ENCODE measurements around the gene STN1.
"Not testable (repeated sequence)": the region's sequence is repeated elsewhere in the genome, so short reads cannot be mapped to it uniquely, and the experiment has no call there.

The STN1 gene

DNA sequence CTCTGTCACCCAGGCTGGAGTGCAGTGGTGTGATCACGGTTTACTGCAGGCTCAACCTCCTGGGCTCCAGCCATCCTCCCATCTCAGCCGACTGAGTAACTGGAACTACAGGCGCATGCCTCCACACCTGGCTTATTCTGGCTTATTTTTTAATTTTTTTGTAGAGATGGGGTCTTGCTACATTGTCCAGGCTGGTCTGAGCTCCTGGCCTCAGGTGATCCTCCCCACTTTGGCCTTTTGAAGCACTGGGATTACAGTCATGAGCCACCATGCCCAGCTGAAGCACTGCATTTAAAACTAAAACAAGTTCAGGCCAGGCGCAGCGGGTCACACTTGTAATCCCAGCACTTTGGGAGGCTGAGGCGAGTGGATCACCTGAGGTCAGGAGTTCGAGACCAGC is 70.6 kb downstream of the STN1 start:
- Mint-ChIP-seq H3K9me3 (no peaks in the 10 kb centered on the region), H3K4me3 (no peak overlapping the region), H3K4me1 (peaks cover 28% of the 10 kb centered on the region), H3K27me3 (peaks cover 55% of the 10 kb centered on the region), H3K36me3 (no peaks in the 10 kb centered on the region), H3K27ac (no peak overlapping the region)
- CTCF ChIA-PET, result interaction anchor here (0.6 to 3.7 kb wide), 9 partner anchors 10 to 1648 kb away, joined by 3 to 26 read pairs (median 4); partner anchors contain the start of gene SFR1
- no peak for DNase-seq

DNA sequence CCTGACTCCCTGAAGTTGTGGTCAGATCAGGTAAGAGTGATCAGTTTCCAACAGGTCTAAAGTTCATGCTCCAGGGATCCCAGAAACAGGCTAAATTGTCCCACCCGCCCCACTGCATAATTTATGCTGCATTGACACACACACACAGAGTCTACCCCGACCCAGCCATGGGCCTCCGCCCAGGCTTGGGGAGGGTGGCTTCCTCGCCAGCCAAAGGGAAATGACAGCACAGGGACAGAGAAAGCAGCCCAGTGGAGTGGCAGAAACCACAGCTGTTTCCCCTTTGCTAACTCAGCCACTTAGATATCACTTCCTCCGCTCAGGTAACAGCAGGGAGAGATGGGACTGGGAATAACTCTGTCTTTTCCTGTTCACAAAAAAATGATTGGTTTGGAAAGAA is 72.0 kb downstream of the STN1 start:
- Mint-ChIP-seq H3K27ac (peak overlapping the region; percentile 84), H3K4me1 (peaks cover 28% of the 10 kb centered on the region), H3K9me3 (no peaks in the 10 kb centered on the region), H3K27me3 (peaks cover 46% of the 10 kb centered on the region), H3K4me3 (no peak overlapping the region), H3K36me3 (no peaks in the 10 kb centered on the region)
- DNase-seq, result peak; percentile 68
- CTCF ChIA-PET, result interaction anchor here (1.4 to 3.7 kb wide), 2 partner anchors 133 to 276 kb away, joined by 4 to 26 read pairs; partner anchors contain the start of gene SFR1

DNA sequence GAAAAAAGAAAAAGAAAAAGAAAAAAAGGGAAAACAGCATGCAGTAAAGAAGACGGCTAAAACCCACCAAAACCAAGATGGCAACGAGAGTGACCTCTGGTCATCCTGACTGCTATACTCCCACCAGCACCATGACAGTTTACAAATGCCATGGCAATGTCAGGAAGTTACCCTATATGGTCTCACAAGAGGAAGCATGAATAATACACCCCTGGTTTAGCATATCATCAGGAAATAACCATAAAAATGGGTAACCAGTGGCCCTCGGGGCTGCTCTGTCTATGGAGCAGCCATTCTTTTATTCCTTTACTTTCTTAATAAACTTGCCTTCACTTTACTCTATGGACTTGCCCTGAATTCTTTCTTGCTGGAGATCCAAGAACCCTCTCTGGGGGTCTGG is 72.6 kb downstream of the STN1 start:
- CTCF ChIA-PET, H3K4me3 Mint-ChIP-seq, DNase-seq, H3K9me3 Mint-ChIP-seq, H3K36me3 Mint-ChIP-seq: not testable (repeated sequence)
- peaks cover 40% of the 10 kb centered on the region for H3K27me3 Mint-ChIP-seq
- H3K27ac Mint-ChIP-seq, result peak overlapping the region; percentile 84
- H3K4me1 Mint-ChIP-seq, result peaks cover 28% of the 10 kb centered on the region

DNA sequence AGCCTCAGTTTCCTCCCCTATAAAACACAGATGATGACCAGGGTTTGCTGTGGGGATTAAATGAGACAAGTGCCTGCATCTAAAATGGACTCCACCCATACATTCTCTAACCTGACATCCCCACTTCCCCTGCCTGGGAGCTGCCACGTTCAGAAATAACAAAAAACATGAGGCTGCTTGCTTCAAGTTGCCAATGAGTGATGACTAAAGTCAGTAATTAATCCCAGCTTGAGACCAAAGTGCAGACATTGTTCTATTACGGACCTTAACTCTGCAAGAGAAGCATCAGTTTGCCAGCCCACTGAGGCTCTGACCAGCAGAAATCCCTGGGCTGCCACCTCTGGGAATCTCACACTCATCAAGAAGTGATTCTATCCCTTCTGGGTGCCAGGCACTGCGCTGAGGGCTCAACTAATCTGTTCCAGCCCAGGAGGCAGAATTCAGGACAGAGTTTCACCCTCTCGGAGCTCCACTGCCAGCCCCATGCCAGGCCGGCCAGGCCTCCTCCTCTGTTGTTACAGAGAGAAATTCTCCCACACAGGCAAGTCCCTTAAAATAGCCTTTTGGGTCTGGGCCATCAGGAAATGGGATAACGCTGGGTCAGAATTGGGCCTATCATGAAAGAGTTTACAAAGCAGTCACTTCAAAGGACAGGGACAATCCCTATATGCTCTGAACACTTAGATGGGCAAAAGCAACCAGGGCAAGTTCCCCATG is 74.0 kb downstream of the STN1 start:
- CTCF ChIA-PET, result interaction anchor here (1.0 to 1.4 kb wide), 2 partner anchors 8 to 92 kb away, joined by 3 read pairs; no protein-coding TSS in a partner anchor
- H3K27me3 Mint-ChIP-seq, result peaks cover 26% of the 10 kb centered on the region
- DNase-seq, result no peak
- H3K27ac Mint-ChIP-seq, result no peak overlapping the region
- no peaks in the 10 kb centered on the region for H3K36me3 Mint-ChIP-seq
- H3K4me1 Mint-ChIP-seq, result peaks cover 28% of the 10 kb centered on the region
- H3K4me3 Mint-ChIP-seq, result no peak overlapping the region
- no peaks in the 10 kb centered on the region for H3K9me3 Mint-ChIP-seq

DNA sequence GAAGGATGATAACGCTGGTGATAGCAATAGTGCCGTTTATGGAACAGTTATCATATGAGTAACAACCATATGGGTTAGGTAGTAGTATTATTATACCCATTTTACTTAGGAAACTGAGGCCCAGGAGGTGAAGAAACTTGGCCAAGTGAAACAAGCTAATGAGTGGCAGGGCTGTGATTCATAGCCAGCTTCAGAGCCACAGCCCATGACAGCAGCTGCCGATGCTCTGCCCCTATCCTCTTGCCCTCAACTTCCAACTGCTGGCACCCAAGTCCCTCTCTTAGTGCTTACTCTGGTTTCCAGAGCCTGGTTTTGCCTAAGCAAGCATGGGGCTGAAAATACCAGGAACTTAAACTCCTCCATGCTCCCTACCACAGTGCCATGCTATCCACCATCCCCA is 74.9 kb downstream of the STN1 start:
- peaks cover 24% of the 10 kb centered on the region for H3K4me1 Mint-ChIP-seq
- CTCF ChIA-PET, result interaction anchor here (0.7 to 1.5 kb wide), 6 partner anchors 9 to 342 kb away, joined by 3 to 4 read pairs (median 3); no protein-coding TSS in a partner anchor

DNA sequence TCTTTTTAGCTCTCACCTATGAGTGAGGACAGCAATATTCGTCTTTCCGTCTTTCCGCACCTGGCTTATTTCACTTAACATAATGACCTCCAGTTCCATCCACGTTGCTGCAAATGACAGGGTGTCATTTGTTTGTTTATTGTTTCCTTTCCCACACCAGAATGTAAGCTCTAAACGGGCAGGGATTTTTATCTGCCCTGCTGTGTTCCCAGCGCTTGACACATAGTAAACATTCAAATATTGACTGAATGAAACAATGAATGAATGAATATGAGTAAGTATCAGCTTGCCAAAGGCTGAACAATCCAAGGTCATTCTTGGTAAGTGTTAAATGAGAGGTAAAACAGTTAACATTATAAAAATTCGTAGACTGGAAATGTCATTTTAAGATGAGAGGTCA is 75.4 kb downstream of the STN1 start:
- H3K4me3 Mint-ChIP-seq, result no peak overlapping the region
- H3K27me3 Mint-ChIP-seq, result peaks cover 17% of the 10 kb centered on the region
- H3K36me3 Mint-ChIP-seq, result no peaks in the 10 kb centered on the region
- no peak for DNase-seq
- peaks cover 24% of the 10 kb centered on the region for H3K4me1 Mint-ChIP-seq
- H3K9me3 Mint-ChIP-seq, result no peaks in the 10 kb centered on the region
- CTCF ChIA-PET, result interaction anchor here (0.7 to 1.5 kb wide), 5 partner anchors 10 to 343 kb away, joined by 3 to 4 read pairs (median 3); no protein-coding TSS in a partner anchor
- H3K27ac Mint-ChIP-seq, result no peak overlapping the region

More for the DNA sequence above, 74.9 kb downstream of the STN1 start:
- DNase-seq, result no peak
- no peak overlapping the region for H3K4me3 Mint-ChIP-seq
- H3K27ac Mint-ChIP-seq, result no peak overlapping the region
- H3K9me3 Mint-ChIP-seq, result no peaks in the 10 kb centered on the region
- peaks cover 17% of the 10 kb centered on the region for H3K27me3 Mint-ChIP-seq
- no peaks in the 10 kb centered on the region for H3K36me3 Mint-ChIP-seq

DNA sequence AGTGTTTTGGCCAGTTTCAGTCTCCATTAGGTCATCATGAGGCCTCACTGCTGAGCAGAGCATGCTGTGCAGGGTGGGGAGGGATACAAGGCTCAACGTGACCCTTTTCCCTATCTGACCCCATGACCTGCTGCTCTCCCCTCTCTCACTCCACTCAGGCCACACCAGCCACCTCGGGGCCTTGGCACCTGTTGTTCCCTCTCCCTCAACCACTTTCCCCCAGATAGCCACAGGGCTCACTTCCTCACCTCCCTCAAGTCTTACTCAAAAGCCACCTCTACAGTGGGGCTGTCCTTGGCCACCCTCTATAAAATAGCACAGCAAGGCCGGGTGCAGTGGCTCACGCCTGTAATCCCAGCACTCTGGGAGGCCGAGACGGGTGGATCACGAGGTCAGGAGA is 76.5 kb downstream of the STN1 start:
- H3K27ac Mint-ChIP-seq, result no peak overlapping the region
- H3K27me3 Mint-ChIP-seq, result peaks cover 20% of the 10 kb centered on the region
- peaks cover 18% of the 10 kb centered on the region for H3K4me1 Mint-ChIP-seq
- H3K9me3 Mint-ChIP-seq, result no peaks in the 10 kb centered on the region
- H3K36me3 Mint-ChIP-seq, result no peaks in the 10 kb centered on the region
- CTCF ChIA-PET, result interaction anchor here (1.5 kb wide), 1 partner anchor 13 kb away, joined by 4 read pairs; no protein-coding TSS in a partner anchor
- H3K4me3 Mint-ChIP-seq, result no peak overlapping the region
- DNase-seq, result no peak

DNA sequence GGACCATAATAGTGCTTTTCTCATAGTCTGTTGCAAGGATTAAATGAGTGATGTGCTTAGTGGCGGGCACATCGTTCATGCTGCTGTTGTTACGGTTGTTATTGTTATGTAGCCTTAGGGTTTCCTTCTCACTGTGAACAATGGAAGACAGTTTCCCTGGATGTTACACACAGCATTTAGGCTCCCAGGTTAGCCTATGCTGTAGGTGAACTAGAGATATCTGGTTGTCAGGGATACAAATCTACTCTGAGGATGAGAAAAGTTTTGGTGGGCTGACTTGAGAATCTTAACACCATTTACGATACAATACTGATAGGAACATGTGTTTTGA is 77.3 kb downstream of the STN1 start:
- no peak overlapping the region for H3K4me3 Mint-ChIP-seq
- no peak for DNase-seq
- H3K9me3 Mint-ChIP-seq, result no peaks in the 10 kb centered on the region
- H3K4me1 Mint-ChIP-seq, result peaks cover 10% of the 10 kb centered on the region
- peaks cover 14% of the 10 kb centered on the region for H3K27me3 Mint-ChIP-seq
- no peaks in the 10 kb centered on the region for H3K36me3 Mint-ChIP-seq
- no peak overlapping the region for H3K27ac Mint-ChIP-seq
- CTCF ChIA-PET, result no interaction called here

DNA sequence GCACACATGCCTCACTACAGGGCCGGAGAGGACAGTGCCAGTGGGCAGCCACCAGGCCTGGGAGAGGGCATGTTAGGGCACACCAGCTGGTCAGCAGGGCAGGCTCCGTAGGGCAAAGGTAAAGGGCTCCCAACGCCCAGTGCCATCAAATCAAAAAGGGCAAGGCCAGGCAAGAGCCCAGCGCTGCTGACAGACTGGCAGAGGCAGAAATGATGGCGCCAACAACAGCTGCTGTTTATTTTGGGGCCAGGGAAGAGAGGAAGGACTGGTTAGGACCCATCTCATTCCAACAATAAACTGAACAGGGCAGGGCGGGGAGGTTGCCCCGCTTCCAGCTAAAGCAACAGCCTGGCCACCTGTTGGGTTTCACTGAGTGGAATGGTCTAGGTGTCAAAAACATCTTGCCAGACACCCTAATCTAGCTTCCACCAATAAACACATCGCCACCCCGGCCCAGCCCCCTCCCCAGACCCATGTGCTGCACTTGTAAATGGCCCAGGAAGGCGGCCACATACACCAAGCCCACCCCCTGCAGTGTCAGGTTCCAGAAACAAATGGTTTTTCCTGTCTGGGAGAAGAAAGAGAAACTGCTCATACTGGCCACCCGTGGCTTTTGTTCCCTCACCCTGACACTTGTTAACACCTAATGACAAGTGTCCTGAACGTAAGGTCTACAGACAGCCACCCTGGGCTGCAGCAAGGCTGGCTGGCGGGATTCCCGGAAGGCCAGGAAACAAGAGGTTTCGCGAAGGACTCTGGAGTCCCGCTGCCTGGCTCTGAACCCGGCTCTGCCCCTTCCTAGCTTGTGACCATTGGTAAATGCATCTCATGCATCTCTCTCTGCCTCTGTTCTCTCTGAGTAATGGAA is 77.9 kb downstream of the STN1 start:
- no peaks in the 10 kb centered on the region for H3K9me3 Mint-ChIP-seq
- no peak overlapping the region for H3K4me3 Mint-ChIP-seq
- no peak for DNase-seq

DNA sequence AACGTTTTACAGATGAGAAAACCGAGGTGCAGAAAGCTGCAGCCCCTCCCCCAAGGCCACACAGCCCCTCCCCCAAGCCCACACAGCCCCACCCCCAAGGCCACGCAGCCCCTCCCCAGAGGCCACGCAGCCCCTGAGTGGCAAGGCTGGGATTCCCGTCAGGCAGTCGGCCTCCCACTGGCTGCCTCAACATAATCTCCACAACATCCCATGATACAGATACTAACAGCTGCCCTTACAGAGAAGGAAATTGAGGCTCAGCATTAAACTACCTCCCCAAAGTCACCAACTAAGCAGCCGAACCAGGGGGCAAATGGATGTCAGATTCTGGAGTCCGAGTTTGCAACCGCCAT is 78.5 kb downstream of the STN1 start:
- peaks cover 2% of the 10 kb centered on the region for H3K4me1 Mint-ChIP-seq
- no peak overlapping the region for H3K27ac Mint-ChIP-seq
- H3K4me3 Mint-ChIP-seq, result no peak overlapping the region
- CTCF ChIA-PET, result interaction anchor here (0.9 to 2.3 kb wide), 2 partner anchors 9 to 127 kb away, joined by 4 to 6 read pairs; no protein-coding TSS in a partner anchor
- DNase-seq, result no peak
- H3K27me3 Mint-ChIP-seq, result peaks cover 18% of the 10 kb centered on the region
- no peaks in the 10 kb centered on the region for H3K9me3 Mint-ChIP-seq
- no peaks in the 10 kb centered on the region for H3K36me3 Mint-ChIP-seq

More for the DNA sequence above, 77.9 kb downstream of the STN1 start:
- Mint-ChIP-seq H3K36me3 (no peaks in the 10 kb centered on the region), H3K4me1 (peaks cover 5% of the 10 kb centered on the region), H3K27ac (no peak overlapping the region), H3K27me3 (peaks cover 18% of the 10 kb centered on the region)
- CTCF ChIA-PET, result interaction anchor here (2.3 kb wide), 1 partner anchor 8 kb away, joined by 6 read pairs; no protein-coding TSS in a partner anchor

DNA sequence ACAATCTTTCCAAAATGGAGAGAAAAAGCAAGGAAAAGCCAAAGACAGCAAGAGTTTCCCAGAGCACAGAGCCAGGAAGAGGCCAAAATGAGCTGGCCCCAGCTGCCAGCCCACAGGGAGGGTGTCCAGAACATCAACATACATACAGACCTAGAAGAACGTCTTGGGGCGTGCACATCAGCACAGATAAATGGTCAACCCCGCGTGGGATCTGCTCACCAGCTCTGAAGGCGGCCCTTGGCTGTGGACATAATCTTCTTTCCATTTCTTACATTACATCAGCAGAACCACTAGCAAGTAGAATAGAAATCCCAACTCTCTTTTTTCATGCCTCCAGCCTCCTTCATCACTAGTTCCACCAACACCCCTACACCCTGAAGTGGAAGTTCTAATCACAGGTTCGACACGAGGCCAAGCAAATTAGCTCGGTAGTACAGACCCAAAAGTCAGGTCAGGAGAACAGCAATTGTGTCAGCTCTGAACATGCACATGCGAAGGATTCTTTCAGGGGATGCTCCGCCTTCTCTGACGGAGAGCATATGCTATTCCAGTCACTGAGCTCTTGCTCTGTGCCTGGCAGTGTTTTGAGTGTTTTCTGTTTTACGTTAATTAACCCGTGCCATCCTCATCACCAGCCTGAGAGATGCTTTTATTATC is 79.0 kb downstream of the STN1 start:
- peaks cover 2% of the 10 kb centered on the region for H3K4me1 Mint-ChIP-seq
- no peak overlapping the region for H3K4me3 Mint-ChIP-seq
- CTCF ChIA-PET, result interaction anchor here (0.9 to 2.3 kb wide), 2 partner anchors 9 to 127 kb away, joined by 4 to 6 read pairs; no protein-coding TSS in a partner anchor
- H3K9me3 Mint-ChIP-seq, result no peaks in the 10 kb centered on the region
- peaks cover 18% of the 10 kb centered on the region for H3K27me3 Mint-ChIP-seq
- H3K27ac Mint-ChIP-seq, result no peak overlapping the region
- no peaks in the 10 kb centered on the region for H3K36me3 Mint-ChIP-seq
- DNase-seq, result no peak

DNA sequence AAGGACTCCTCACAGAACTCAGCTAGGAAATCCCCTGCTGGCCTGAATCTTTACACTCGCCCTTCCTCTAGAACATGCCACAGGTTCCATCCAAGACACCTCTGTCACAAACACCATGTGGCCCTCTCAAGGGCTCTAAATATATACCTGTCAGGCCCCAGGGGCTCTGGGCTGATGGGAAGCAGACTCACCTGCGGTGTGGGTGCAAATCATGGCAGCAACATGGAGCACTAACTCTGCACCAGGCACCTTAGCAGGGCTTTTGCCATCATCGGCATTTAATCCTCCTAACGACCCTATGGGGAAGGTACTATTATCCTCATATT is 80.0 kb downstream of the STN1 start:
- Mint-ChIP-seq H3K36me3 (no peaks in the 10 kb centered on the region), H3K27me3 (peaks cover 20% of the 10 kb centered on the region), H3K4me1 (no peaks in the 10 kb centered on the region), H3K9me3 (no peaks in the 10 kb centered on the region), H3K4me3 (no peak overlapping the region), H3K27ac (no peak overlapping the region)
- CTCF ChIA-PET, result interaction anchor here (2.3 kb wide), 1 partner anchor 10 kb away, joined by 6 read pairs; no protein-coding TSS in a partner anchor
- no peak for DNase-seq

DNA sequence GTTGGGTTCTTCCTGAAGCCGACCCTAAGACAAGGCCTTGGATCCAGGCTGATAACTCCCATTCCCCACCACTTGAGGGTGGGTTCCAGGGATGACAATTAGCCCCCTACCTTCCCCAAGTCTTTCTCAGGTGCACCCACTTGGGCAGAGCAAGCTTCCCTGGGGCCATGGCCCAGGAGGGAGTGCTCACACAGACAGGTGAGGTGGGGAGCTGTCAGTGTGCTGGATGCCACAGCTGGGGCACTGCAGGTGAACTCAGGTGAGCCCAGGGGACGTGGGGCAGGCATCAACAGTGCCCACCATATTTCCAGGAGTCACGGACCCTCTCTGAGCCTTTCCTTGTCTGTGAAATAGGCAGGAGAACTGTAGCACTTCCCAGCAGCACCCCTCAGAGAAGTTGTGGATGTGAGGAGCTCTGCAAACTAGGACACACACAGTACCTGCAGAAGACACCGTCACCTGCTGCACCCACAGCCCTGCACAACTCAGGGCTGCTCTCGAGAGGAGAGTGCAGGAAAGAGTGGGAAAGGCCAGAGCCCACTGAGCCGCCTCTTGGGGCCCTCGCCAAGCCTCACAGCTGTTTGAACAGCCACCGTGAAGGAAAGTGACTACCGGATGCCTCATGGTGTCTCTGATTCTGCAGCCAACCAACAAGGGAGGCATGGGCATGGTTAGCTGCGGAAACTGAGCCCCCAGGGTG is 80.5 kb downstream of the STN1 start:
- no peak overlapping the region for H3K27ac Mint-ChIP-seq
- peaks cover 20% of the 10 kb centered on the region for H3K27me3 Mint-ChIP-seq
- CTCF ChIA-PET, result interaction anchor here (2.3 kb wide), 1 partner anchor 11 kb away, joined by 6 read pairs; no protein-coding TSS in a partner anchor

More for the DNA sequence above, 80.5 kb downstream of the STN1 start:
- H3K36me3 Mint-ChIP-seq, result no peaks in the 10 kb centered on the region
- no peaks in the 10 kb centered on the region for H3K9me3 Mint-ChIP-seq
- H3K4me1 Mint-ChIP-seq, result no peaks in the 10 kb centered on the region
- no peak overlapping the region for H3K4me3 Mint-ChIP-seq
- no peak for DNase-seq
